ENCODE data around the gene PODXL2.

PODXL2 gene

DNA sequence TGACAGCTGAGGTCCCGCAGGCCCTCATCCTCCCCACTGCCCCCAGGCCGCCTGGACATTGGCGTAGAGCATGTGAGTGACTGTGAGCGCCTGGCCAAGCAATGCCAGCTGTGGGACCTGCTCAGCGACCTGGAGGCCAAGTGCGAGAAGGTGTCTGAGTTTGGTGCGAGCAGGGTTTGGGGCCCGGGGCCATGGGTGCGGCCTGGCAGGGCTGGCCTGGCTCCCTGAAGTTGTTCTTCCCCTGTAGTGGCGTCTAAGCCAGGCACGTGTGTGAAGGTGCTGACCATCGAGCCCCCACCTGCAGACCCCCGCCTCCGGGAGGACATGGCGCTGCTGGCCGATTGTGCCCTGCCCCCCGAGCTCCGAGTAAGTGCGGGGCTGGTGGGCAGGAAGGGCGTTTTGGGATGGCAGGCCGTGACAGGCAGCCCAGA is 48.0 kb downstream of the PODXL2 start:
- Histone ChIP-seq H4K20me1 (ENCODE audit: insufficient read depth) (no peaks in the 10 kb centered on the region), H3K9ac (no peak overlapping the region), H3K4me2 (no peak overlapping the region), H3K4me3 (IDR thresholded peaks at IDR 0.05; ENCODE audit: insufficient read depth, low read depth, low read length) (no peak overlapping the region), H3K79me2 (ENCODE audit: insufficient read depth, low read depth) (no peaks in the 10 kb centered on the region), H2AFZ (ENCODE audit: low read depth) (no peak overlapping the region), H3K27ac (no peak overlapping the region), H3K4me1 (ENCODE audit: low read depth, poor library complexity, severe bottlenecking) (peaks cover 16% of the 10 kb centered on the region), H3K27me3 (ENCODE audit: insufficient read depth, low read depth) (no peaks in the 10 kb centered on the region), H3K36me3 (ENCODE audit: insufficient read depth) (no peaks in the 10 kb centered on the region)
- TF ChIP-seq, protein P1, sequence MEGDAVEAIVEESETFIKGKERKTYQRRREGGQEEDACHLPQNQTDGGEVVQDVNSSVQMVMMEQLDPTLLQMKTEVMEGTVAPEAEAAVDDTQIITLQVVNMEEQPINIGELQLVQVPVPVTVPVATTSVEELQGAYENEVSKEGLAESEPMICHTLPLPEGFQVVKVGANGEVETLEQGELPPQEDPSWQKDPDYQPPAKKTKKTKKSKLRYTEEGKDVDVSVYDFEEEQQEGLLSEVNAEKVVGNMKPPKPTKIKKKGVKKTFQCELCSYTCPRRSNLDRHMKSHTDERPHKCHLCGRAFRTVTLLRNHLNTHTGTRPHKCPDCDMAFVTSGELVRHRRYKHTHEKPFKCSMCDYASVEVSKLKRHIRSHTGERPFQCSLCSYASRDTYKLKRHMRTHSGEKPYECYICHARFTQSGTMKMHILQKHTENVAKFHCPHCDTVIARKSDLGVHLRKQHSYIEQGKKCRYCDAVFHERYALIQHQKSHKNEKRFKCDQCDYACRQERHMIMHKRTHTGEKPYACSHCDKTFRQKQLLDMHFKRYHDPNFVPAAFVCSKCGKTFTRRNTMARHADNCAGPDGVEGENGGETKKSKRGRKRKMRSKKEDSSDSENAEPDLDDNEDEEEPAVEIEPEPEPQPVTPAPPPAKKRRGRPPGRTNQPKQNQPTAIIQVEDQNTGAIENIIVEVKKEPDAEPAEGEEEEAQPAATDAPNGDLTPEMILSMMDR (conservative IDR thresholded peaks at IDR 0.05; ENCODE audit: low read depth, low read length) = no peak

DNA sequence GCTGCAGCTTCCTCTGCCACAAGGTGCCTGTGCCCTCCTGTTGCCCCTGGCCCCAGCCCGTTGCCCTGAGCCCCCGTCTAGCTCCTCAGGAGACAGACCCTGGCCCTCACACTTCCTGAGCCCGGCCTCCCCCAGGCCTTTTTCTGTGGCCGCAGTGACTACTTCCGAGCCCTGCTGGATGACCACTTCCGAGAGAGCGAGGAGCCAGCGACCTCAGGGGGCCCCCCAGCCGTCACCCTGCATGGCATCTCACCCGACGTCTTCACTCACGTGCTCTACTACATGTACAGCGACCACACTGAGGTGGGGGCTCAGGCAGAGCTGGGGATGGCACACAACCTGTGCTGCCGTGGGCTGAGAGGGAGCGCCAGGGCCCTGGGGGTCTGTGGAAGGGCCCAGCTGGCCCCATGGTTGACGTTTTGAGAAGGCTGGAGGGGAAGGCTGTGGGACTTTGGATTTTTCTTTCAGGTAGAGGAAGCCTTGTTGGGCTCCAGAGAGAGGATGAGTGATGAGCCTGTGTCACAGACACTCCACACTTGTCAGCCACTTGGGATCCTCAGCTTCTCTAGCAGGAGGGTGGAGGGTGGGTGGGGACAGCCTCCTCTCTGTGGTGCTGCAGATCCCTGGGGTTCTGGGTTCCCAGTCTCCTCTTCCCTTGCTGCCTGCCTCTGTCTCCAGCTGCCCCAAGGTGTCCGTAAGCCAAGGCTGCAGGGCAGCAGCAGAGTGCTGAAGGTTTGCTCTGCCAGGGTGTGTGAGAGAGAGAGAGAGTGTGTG is 48.7 kb downstream of the PODXL2 start:
- Histone ChIP-seq H3K27ac (no peak overlapping the region), H2AFZ (ENCODE audit: low read depth) (no peak overlapping the region), H3K4me1 (ENCODE audit: low read depth, poor library complexity, severe bottlenecking) (peaks cover 16% of the 10 kb centered on the region), H3K36me3 (ENCODE audit: insufficient read depth) (no peaks in the 10 kb centered on the region), H3K9ac (no peak overlapping the region), H4K20me1 (ENCODE audit: insufficient read depth) (no peaks in the 10 kb centered on the region), H3K4me3 (IDR thresholded peaks at IDR 0.05; ENCODE audit: insufficient read depth, low read depth, low read length) (no peak overlapping the region), H3K79me2 (ENCODE audit: insufficient read depth, low read depth) (no peaks in the 10 kb centered on the region), H3K4me2 (no peak overlapping the region), H3K27me3 (ENCODE audit: insufficient read depth, low read depth) (no peaks in the 10 kb centered on the region)
- TF ChIP-seq, protein P1 (conservative IDR thresholded peaks at IDR 0.05; ENCODE audit: low read depth, low read length) = no peak

DNA sequence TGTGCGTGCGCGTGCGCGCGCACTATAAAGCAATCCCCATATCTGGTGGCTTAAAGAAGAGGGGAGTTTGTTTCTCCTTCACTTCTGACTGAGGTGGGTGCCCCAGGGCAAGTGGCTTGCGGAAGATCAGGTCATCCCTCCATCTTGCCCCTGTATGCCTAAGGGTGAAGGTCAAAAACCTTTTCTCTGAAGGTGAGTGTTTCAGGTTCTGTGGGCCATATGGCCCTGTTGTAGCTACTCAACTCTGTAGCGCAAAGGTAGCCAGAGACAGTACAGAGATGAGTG is 49.3 kb downstream of the PODXL2 start:
- H2AFZ ChIP-seq (ENCODE audit: low read depth) = no peak overlapping the region

DNA sequence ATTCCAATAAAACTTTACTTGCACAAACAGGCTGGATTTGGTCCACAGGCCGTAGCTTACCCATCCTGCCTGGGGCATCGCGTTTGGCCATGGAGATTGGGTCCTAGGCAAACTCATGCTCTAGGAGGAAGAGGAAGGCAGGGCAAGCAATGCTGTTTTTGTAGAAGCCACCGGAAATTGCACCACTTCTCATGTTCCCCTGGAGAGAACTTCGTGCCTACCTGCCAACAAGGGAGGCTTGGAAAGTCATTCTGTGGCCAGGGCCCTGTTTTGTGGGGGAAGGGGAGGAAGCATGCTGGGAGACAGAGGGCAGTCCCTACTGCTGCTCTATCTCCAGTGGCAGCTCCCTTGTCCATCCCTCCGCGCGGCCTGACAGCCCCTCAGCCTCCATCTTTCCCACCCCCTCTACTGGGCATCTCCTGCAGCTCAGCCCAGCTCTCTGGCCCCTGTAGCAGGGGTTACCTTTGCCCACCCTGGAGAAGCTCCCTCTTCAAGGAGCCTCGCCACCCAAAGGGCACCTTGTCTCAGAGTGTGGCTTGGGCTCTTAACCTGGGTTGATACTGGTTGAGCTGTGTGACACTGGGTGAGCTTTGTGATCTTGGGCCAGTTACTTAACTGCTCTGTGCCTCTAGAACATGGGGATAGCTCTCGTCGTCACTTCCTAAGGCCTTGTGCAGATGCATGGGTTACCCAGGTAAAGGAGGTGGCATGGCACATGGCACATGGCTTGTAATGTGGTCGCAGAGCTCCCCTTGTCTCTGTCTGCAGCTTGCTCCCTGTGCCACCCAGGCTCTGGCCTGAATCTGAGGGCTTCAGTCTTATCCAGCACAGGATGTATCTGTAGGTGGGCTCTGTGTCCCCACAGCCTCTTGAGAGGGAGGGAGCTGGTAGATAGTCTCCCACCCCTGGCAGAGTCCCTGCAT is 49.9 kb downstream of the PODXL2 start:
- no peaks in the 10 kb centered on the region for H4K20me1 ChIP-seq (ENCODE audit: insufficient read depth)
- H3K27ac ChIP-seq = no peak overlapping the region
- H3K4me2 ChIP-seq = no peak overlapping the region
- TF ChIP-seq, protein P1 (conservative IDR thresholded peaks at IDR 0.05; ENCODE audit: low read depth, low read length) = no peak
- H3K27me3 ChIP-seq (ENCODE audit: insufficient read depth, low read depth) = no peaks in the 10 kb centered on the region
- no peak overlapping the region for H3K9ac ChIP-seq
- no peaks in the 10 kb centered on the region for H3K36me3 ChIP-seq (ENCODE audit: insufficient read depth)
- H3K79me2 ChIP-seq (ENCODE audit: insufficient read depth, low read depth) = no peaks in the 10 kb centered on the region
- H3K4me3 ChIP-seq (IDR thresholded peaks at IDR 0.05; ENCODE audit: insufficient read depth, low read depth, low read length) = no peak overlapping the region
- peaks cover 10% of the 10 kb centered on the region for H3K4me1 ChIP-seq (ENCODE audit: low read depth, poor library complexity, severe bottlenecking)
- H2AFZ ChIP-seq (ENCODE audit: low read depth) = no peak overlapping the region

More for the DNA sequence above, 49.3 kb downstream of the PODXL2 start:
- peaks cover 16% of the 10 kb centered on the region for H3K4me1 ChIP-seq (ENCODE audit: low read depth, poor library complexity, severe bottlenecking)
- no peaks in the 10 kb centered on the region for H4K20me1 ChIP-seq (ENCODE audit: insufficient read depth)
- no peak overlapping the region for H3K4me3 ChIP-seq (IDR thresholded peaks at IDR 0.05; ENCODE audit: insufficient read depth, low read depth, low read length)
- no peaks in the 10 kb centered on the region for H3K36me3 ChIP-seq (ENCODE audit: insufficient read depth)
- no peaks in the 10 kb centered on the region for H3K27me3 ChIP-seq (ENCODE audit: insufficient read depth, low read depth)
- no peaks in the 10 kb centered on the region for H3K79me2 ChIP-seq (ENCODE audit: insufficient read depth, low read depth)
- TF ChIP-seq, protein P1 (conservative IDR thresholded peaks at IDR 0.05; ENCODE audit: low read depth, low read length) = no peak
- no peak overlapping the region for H3K27ac ChIP-seq
- H3K9ac ChIP-seq = no peak overlapping the region
- no peak overlapping the region for H3K4me2 ChIP-seq
